ENCODE data around the gene SLC22A12.

Gene SLC22A12

DNA sequence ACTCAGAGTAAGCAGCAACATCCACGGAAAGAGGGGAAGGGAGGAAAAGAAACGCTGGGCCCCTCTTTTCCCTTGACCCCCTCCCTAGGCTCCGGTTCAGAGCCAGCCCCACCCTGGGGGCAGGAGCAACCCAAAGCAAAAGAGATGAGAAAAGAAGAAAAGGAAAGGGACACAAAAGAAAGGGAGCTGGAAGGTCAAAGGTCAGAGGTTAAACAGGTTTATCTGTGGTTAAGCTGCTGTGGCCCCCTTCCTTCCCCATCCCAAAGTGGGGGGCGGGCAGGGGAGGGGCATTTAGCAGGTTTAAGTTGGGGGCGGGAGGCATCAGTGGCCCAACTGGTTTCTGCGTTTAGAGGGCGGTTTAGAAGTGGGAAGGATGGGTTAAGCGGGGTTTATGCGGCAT, 35.6 kb downstream of the SLC22A12 start:
- DNase-seq (ENCODE audit: low read depth): no peak

DNA sequence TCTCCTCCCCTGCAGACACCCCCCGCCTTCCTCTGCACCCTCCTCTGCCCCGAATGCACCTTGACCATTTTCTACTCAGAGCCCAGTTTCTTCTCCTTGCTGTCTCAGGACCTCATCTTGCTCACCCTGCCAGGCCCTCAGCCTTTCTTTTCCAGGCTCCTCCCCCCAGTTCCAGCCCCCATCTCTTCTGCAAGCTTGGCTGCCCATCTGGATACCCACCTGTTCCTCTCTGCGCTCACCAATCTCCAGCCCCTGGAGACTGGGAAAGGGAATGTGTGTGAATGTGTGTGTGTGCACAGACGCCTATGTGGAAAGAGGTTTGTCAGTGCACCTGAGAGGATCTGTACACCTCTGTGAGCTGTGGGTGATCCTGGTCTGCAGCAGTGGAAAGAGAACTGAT, 36.4 kb downstream of the SLC22A12 start:
- no peak for DNase-seq (ENCODE audit: low read depth)

DNA sequence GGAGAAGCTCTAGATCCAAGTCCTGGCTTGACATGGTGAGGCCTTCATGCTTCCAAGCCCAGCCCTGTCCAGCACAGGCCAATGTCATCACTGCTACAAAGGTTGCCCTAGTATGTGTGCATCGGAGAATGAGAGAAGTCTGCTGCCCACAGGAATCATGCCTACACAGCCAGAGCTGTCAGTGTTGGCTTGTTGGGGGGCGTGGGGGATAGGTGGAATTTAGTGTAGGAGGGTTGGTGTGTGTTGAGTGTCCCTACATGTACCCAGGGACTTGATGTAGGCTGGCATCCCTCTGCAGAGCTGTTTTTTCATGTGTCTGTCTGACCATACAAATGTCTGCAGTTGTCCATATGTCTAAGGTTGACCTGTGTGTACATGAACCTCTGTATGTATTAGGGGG, 37.6 kb downstream of the SLC22A12 start:
- DNase-seq (ENCODE audit: low read depth): no peak

DNA sequence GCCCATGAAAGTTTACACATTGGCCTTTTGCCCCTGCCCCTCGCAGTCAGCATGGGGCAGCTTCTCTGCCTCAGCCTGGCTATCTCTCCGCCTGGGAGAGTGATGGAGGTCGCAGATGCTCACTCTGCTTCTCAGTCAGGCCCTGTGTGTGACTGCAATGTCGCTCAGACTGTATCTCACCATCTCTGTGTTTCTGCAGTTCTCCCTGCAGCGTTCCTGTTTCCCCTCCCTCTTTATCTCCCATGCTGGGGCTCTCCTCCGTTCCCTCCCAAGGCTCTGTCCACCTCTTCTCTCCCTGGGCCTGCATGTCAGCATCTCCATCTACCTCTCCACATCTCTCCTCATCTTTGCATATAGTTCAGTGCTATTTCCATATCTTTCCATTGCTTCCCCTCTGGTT, 38.1 kb downstream of the SLC22A12 start:
- DNase-seq (ENCODE audit: low read depth): no peak

DNA sequence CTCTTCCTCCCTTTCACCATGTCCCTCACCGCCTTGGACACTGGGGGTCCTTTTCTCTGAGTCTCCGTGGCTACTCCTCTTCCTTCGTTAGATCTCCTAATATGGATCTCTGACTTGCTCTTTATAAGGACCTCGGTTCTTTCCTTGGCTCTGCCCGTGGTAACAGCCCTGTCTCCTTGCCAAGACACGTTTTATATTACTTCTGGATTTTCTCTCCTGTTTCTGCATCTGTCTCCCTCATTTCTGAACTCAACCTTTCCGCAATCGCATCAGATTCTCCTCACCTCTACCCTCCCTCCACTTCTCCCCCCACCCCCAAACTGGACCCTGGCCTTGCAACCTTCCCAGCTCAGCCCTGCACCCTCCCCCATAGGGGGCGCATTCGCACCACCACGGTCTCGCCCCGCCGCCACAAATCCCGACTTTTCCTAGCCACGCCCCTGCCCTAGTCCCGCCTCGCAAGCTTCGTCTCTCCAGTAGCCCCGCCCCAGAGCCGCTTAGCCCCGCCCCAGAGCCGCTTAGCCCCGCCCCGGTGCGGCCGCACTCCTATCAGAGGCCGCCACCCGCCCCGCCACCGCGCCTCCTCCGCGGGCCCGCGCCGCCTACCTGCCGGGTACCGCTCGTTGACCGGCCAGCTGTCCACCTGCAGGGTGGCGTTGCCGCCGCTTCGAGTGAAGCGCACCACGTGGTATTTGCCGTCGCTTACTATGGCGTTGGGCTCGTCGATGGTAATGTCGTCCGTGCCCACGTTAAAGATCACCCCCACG, 39.0 kb downstream of the SLC22A12 start:
- no peak for DNase-seq (ENCODE audit: low read depth)

DNA sequence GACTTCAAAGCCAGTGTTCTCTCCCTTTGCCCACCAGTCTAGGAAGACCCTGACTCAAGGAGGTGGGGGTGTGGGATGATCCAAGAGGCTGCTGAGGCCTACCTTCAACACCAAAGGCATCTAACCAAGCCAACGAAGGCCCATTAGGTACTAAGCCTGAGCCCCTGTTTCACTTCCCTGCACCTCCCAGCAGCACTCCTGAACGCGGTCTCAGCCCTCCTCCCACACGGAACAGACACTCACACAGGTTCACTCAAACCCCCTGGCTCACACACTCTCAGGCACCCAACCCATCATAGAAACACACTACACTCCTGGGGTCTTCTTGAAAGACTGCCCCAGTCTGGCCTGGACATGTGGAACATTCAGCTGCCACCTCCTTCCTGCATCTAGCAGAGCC, 40.7 kb downstream of the SLC22A12 start:
- no peak for DNase-seq (ENCODE audit: low read depth)

DNA sequence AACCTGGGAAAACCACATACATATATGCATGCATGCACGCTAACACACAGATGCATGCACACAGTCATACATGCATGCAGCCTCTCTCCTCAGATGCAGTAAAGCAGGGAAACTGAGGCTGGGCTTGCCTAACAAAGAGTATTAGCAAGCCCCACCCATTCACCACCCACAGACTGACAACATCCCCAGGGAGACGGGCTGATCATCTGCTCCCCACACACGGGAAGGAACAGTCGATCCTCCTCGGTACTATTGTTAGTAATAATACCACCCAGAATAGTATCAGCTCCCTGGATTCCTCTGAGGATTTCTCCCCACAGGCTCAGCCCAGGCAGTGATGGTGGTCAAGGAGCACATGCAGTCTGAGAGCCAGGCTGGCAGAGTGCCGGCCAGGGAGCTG, 41.2 kb downstream of the SLC22A12 start:
- DNase-seq (ENCODE audit: low read depth): no peak

DNA sequence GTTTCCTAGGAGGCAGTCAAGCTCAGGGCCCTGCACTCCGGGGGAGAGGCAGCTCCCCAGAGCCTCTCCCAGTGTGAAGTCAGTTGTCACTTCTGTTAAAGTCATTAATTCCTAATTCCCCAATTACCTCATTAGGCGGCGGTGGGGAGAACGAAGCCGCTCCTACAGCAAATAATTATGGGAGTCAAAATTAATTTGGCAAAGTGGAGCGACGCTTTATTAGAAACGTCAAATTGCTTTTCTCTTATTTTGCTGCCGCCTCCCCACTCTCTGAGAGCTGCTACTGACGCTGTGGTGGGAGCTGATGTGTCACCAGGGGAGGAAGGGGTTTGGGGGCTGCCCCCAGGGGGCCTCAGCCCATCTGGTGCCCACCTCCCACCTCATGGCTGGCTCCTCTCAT, 41.6 kb downstream of the SLC22A12 start:
- DNase-seq (ENCODE audit: low read depth): no peak

DNA sequence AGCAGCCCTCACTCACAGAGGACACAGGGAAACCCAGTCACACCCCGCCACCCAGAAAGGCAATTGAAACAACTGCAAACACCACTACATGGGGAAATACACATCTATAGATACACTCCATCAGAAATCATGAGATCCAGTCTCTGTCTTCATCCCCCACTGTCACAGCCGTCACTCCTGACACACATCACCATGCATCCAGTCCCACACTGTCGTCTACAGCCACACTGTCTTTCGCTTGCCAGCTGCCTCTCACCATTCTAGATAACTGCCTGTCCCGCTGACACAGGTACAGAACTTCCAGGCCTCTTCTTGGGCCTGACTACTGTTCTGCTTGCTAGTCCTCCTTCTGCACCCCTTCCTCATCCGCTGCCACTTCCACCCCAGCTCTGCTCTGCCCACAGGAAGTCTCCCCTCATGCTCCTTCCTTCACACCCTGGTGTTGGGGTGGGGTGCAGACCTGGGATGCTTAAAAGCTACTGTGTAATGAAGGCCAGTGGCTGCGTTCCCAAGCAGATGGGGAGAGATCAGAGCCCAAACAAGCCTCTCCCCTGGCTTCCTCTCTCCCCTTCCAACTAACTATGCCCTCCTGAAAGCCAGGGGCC, 42.6 kb downstream of the SLC22A12 start:
- DNase-seq (ENCODE audit: low read depth): no peak

DNA sequence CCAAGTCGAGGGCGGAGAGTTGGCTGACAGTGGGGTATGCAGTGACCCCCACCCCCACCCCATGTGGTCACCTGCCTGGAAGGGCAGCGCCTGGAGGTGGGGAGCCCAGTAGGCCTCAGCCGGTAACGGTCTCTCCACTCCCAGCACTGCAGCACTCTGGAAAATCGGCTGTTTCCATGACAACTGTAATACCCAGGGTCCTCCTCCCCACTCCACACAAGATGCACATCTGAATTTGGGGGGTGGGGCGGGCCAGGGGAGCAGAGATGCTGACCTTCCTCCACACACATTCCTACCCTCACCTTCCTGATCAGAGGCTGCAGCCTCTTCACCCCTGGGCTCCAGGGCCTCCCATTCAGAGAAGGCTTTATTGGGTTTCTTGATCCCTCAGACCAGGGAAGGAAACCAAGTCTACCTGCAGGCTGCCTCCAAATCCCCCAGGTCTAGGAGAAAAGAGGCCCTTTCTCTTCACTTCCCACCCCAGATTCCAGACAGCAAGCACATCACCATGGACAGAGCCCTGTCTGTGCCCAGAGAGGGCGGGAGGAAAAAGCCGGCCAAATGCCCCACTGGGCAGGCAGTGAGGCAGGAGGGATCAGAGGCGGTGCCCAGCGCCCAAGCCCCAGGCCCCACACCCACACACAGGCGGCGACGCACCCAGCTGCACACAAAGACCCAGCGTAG, 46.5 kb downstream of the SLC22A12 start:
- no peak for DNase-seq (ENCODE audit: low read depth)

DNA sequence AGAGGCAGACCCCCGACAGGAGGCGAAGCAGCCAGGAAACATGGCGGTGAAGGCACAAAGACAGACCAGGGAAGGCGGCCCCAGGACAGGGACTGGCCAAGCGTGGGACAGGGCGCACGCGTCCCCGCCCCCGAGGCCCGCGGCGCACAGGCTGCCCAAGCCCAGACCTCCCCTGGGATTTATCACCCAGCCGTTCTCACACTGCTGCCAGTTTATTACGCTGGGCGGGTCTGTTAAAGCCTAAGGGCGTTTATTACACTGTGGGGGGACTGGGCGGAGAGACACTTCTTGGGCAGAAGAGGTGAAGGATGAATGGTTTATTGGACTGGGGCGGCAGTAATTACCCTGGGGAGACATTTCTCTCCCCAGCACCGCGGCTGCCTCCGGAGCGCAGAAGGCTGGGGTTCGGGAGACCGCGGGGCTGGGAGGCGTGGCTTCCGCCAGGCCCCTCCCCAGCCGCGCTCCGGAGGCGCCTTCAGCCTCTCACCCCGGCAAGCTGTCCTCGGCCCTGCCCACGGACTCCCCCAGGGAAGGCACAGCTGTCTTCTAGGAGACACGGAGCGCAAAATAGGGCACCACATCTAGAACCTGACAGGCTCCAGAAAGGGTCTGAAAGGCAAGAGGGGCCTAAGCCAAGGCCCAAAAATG, 47.1 kb downstream of the SLC22A12 start:
- DNase-seq (ENCODE audit: low read depth): no peak

DNA sequence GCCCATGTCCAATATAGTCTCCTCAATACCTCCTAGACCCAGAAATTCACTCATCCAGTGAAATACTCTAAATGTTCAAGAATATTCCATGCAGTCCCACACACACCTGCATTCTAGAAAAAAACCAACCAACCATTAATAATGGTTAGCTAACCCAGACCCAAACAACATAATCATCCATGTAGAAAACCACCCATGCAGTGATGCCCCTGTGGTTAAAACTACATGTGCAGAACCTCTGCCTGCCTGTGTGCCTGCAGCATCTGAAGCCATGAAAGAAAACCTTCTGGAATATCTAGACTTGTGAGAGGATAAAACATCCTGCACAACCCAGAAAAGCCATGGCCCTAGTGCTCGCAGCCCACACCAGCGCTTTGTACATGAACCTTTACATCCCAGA, 47.8 kb downstream of the SLC22A12 start:
- DNase-seq (ENCODE audit: low read depth): no peak

DNA sequence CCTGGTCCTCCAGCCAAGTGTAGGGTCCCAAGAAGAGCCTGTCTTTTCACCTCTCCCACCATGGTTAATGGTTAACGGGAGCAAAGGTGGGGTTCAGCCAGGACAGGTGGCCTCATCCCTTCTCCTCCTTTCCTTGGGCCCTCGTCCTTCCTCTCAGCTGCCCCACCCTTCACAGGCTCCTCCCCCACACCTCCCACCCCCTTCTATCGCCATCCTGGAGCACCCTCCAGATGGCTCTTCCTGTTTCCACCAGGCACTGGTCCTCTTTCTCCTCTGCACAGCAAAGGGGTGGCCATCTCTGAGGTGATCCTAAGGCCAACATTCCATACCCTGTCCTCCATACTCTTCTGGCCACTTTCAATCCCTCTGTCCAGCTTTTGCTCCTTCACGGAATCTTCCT, 48.9 kb downstream of the SLC22A12 start:
- no peak for DNase-seq (ENCODE audit: low read depth)

DNA sequence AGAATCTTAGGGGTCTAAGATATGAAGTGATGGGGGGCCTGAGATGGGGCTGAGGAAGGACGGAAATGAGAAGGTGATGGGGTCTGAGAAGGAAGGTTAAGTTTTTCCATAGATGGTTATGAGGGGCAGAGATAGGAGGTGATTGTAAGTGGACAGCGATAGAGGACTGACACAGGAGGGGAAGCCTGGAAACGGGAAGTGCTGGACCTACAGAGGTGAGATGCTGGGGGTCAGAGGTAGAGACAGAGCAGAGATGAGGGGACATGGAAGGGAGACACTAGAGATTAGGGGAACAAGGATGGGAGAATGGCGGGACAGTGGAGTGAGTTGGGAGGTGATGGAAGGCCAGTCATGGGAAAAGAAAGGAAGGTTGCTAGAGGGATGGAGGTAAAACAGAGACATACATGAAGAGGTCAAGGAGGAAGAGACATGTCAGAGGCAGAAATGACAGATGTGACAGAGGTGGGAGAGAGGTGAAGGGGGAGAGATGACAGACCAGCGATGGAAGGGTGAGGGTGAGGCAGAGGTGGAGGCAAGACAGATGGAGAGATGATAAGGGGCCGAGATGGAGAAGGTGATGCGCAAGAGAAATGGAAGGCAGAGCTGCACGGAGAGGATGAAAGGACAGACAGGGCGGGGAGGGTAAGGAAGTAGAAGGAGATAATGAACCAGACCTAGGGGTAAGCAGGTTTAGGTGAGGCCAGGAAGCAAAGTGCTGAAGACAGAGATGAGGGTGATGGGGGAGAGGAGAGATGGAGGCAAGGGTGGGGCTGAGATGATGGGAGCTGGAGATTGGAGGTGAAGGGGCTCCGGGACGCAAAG, 50.8 kb downstream of the SLC22A12 start:
- DNase-seq (ENCODE audit: low read depth): no peak

DNA sequence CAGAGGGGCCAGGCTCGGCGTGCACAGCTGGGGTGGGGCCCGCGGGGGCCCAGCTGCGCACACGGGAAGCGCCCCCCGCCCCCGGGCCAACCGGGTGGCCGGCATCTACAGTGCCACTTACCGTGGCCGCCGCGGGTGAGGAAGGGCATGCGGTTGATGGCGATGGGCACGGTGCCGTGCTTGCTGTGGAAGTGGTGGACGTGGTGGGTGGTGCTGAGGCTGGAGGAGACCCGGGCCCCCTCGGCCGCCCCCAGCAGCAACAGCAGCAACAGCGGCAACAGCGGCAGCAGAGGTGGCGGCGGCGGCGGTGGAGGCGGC, 51.4 kb downstream of the SLC22A12 start:
- no peak for DNase-seq (ENCODE audit: low read depth)

DNA sequence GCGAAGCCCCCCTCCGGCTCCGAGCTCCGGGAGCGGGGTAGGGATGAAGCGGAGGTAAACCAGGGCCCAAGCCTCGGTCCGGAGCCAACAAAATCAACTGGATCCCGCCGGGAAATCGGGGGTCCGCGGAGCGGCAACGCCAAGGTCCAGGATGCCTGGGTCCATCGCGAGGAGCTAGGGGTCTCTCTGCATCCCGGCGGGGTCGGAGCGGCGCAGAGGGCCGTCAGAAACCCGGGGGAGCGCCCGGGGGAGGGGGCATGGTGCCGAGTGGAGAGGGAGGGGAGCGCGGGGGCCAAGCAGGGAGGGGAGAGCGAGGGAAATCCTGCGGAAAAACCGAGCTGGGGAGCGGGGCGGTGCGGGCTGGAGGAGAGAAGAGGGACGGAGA, 51.8 kb downstream of the SLC22A12 start:
- no peak for DNase-seq (ENCODE audit: low read depth)

DNA sequence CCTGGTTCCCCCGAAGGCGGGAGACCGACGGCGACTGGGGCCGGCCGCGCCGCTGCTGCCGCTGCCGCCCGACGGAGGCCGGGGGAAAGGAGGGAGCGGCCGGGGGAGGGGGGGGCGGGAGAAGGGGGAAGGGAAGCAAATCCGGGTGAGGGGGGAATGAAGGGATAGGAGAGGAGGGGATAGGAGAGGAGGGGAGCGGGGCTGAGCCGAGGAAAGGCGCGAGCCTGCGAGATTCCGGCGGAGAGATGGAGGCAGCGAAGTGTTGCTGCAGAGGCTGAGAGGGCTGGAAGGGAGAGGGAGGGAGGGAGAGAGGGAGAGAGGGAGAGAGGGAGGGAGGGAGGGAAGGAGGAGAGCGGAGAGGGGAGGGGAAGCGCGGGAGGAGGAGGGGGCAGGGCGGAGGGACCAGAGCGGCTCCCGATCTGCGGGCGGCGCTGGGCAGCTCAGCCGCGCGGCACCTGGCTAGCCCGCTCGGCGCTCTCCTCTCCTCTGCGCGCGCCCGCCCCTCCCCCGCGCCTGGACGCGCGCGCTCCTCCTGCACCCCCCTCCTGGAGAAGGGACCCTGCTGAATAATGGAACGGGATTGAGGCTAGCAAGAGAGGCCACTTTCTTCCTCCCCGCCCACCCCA, 52.3 kb downstream of the SLC22A12 start:
- DNase-seq (ENCODE audit: low read depth): no peak

DNA sequence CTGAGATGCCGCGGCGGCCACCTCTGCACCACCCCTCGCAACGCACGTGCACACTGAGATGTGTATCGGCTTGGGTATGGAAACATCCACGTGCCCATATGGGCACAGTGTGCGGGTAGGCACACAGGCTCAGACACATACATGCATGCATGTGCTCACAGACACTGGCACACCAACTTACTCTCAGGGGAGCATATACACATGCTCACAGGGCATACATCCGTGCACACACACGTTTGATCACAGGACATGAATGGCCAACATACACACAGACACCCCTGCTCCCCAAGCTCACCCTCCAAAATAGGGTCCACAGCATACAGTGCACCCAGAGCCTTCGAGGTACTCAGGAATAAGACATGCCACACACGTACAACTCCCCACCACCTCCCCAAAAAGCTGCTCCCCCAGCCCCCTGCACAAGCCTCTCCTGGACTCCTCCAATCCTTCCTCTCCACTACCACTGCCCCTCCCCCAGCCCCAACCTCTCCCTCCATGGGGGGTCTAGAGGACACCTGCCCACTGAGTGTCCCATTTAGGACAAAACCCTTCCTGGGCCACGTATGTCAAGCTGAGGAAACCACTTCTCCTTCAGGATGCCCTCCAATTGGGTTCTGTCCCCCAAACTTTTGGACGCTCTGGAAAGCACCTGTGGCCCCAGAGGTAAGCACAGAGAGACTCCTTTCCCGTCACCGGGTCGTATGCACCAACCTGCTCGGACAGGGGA, 53.1 kb downstream of the SLC22A12 start:
- no peak for DNase-seq (ENCODE audit: low read depth)

DNA sequence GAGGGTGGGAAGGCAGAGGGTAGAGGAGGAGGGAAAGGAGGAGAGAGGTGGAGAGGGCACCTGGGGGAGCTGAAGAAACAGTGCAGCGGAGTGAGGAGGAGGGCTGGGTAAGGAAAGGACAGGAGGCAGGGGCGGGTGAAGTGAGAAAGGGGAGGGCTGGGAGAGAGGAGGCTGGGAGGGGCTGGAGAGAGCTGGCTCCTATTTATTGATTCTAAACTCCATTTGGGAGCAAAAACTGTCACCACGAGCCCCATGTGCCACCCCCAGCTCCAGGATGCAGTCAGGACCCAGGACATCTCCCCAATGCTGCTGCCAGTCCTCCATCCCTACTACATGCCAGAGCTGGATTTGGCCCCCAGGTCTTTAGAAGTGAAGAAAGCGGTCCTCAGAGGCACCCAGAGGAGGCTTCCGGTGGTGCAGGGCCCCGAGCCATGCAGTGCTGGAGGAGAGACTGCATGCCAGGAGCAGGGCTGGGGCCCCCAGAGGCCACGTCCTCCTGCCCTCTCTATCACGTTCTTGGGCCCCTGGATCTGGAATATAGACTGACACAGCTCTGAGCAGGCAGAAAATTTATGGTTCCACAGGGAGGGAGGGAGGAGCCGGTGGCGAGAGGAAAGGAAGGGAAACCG, 53.7 kb downstream of the SLC22A12 start:
- no peak for DNase-seq (ENCODE audit: low read depth)

DNA sequence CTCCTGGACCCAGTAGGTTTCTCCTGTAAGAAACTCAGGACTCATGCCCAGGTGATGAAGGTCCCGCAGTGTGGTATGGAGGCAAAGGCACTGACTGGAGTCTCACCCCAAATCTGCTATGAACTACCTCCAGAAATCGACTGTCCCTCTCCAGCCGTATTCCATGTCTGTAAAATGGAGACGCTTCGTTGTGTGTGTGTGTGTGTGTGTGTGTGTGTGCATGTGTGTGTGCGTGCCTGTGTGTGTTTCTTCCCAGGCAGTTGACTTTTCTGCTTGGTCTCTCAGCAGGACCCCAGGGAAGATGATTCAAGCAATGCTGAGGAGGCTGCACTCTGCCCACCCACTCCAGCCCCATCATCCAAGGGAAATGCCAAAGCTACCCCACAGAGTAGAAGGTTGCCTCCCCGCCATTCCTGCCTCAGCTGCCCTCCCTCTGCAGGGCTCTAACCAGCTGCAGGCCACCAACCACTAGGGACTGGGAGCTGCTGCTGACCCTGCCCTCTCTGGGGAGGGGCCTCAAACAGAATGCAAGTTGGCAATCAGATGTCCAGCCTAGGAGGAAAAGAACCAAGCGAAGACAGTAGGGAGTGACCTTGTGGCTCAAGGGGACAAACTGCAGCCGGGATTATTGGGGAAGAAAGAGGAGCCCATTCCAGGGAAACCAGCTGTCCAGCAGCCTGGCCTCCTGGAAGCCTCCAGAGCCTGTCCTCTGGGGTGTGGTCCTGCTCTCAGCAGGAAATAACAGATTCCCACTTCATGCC, 56.2 kb downstream of the SLC22A12 start:
- DNase-seq (ENCODE audit: low read depth): no peak
